Upper lobe of right lung (tissue), 1 donor: Measurements from ENCODE around the gene ADGRV1. TPM values are rescaled to one million over a fixed set of nuclear protein-coding genes. Genes with fewer than 3 reads are reported as not detected.

ENCODE experiments used
- ATAC-seq: fragments of 200-7000 bp; cut with Tn5 transposase; one replicate; pipeline ENCODE4 v1.9.1; 2020; ENCODE audit warnings: mild to moderate bottlenecking, moderate library complexity
- DNase-seq: peaks from one replicate; pipeline ENCODE4 v3.0.0-alpha.2; 2020
- H3K27ac ChIP-seq: fragments of 200-600 bp; one replicate; pipeline ENCODE4 v1.8.0; 2022
- H3K27me3 ChIP-seq: fragments of 200-600 bp; one replicate; pipeline ENCODE4 v1.8.0; 2022; ENCODE audit warnings: mild to moderate bottlenecking
- H3K36me3 ChIP-seq: fragments of 200-600 bp; one replicate; pipeline ENCODE4 v1.8.0; 2022
- H3K4me1 ChIP-seq: fragments of 200-600 bp; one replicate; pipeline ENCODE4 v1.8.0; 2022
- H3K4me3 ChIP-seq: fragments of 200-600 bp; one replicate; pipeline ENCODE4 v1.8.0; 2022; ENCODE audit warnings: mild to moderate bottlenecking
- H3K9me3 ChIP-seq: fragments of 200-600 bp; one replicate; pipeline ENCODE4 v1.8.0; 2022
- CTCF ChIP-seq: fragments of 200-600 bp; IDR thresholded peaks from one replicate; pipeline ENCODE4 v1.8.0; 2022; ENCODE audit warnings: antibody characterized with exemption
- intact Hi-C: fragments of 100-400 bp; cut with DNase I; formaldehyde crosslinking; loops from one replicate; pipeline ENCODE4 v1.11.0; 2022
- total RNA-seq: library from RNA; stranded (reverse); fragmentation: NEBNext Ultra II Directional; extraction: Animal tissue kit (Norgen Biotek cat#: 25700); gene quantifications from one replicate; pipeline ENCODE4 v1.2.1, GENCODE V29; 2021
- donor health status: DM: no; HTN: yes; CAD: no; lungs with severe emphysema.

ADGRV1 gene
- total RNA-seq, 1 donor from 2014 or later: 47.1 TPM

GRCh38 chr5:90873033-90873517 is 314.5 kb downstream of the ADGRV1 start:
- ATAC-seq (peak; percentile 70), DNase-seq (no peak)
- no peak for TF ChIP-seq CTCF
- peaks cover 15% of the 10 kb centered on the region for H3K4me1 ChIP-seq
- no peaks in the 10 kb centered on the region for H3K36me3 ChIP-seq
- H3K27me3 ChIP-seq: no peaks in the 10 kb centered on the region
- intact Hi-C loops: no loop called here
- H3K27ac ChIP-seq: no peak overlapping the region
- no peaks in the 10 kb centered on the region for H3K9me3 ChIP-seq
- H3K4me3 ChIP-seq: no peak overlapping the region

GRCh38 chr5:90874066-90874465 is 315.5 kb downstream of the ADGRV1 start:
- no peak for TF ChIP-seq CTCF
- H3K4me1 ChIP-seq: peaks cover 22% of the 10 kb centered on the region

GRCh38 chr5:90875456-90875855 is 316.9 kb downstream of the ADGRV1 start:
- no peak for DNase-seq
- intact Hi-C loops: no loop called here
- TF ChIP-seq CTCF: no peak
- no peaks in the 10 kb centered on the region for H3K27me3 ChIP-seq
- H3K4me1 ChIP-seq: peaks cover 26% of the 10 kb centered on the region
- H3K9me3 ChIP-seq: no peaks in the 10 kb centered on the region
- no peaks in the 10 kb centered on the region for H3K36me3 ChIP-seq
- no peak overlapping the region for H3K4me3 ChIP-seq
- peak; percentile 69 for ATAC-seq
- no peak overlapping the region for H3K27ac ChIP-seq

More at GRCh38 chr5:90874066-90874465, 315.5 kb downstream of the ADGRV1 start:
- Histone ChIP-seq H3K9me3 (no peaks in the 10 kb centered on the region), H3K27ac (no peak overlapping the region), H3K27me3 (no peaks in the 10 kb centered on the region), H3K4me3 (no peak overlapping the region), H3K36me3 (no peaks in the 10 kb centered on the region)
- no peak for DNase-seq
- no peak for ATAC-seq
- intact Hi-C loops: no loop called here

- DNase-seq (no peak), ATAC-seq (no peak)
- intact Hi-C loops: no loop called here
These were observed 317.8 kb downstream of the ADGRV1 start for GRCh38 chr5:90876366-90876765.

GRCh38 chr5:90877049-90877448 is 318.5 kb downstream of the ADGRV1 start:
- no peaks in the 10 kb centered on the region for H3K9me3 ChIP-seq
- TF ChIP-seq CTCF: no peak
- ATAC-seq (no peak), DNase-seq (no peak)
- H3K4me3 ChIP-seq: no peak overlapping the region
- H3K36me3 ChIP-seq: no peaks in the 10 kb centered on the region
- intact Hi-C loops: no loop called here
- H3K27me3 ChIP-seq: no peaks in the 10 kb centered on the region
- H3K27ac ChIP-seq: no peak overlapping the region
- H3K4me1 ChIP-seq: peaks cover 26% of the 10 kb centered on the region

More at GRCh38 chr5:90876366-90876765, 317.8 kb downstream of the ADGRV1 start:
- no peaks in the 10 kb centered on the region for H3K36me3 ChIP-seq
- H3K4me1 ChIP-seq: peaks cover 26% of the 10 kb centered on the region
- H3K9me3 ChIP-seq: no peaks in the 10 kb centered on the region
- no peaks in the 10 kb centered on the region for H3K27me3 ChIP-seq
- peak overlapping the region; percentile 20 for H3K27ac ChIP-seq
- no peak for TF ChIP-seq CTCF
- no peak overlapping the region for H3K4me3 ChIP-seq

GRCh38 chr5:90878081-90878480 is 319.5 kb downstream of the ADGRV1 start:
- ATAC-seq (peak; percentile 64), DNase-seq (no peak)
- intact Hi-C loops: no loop called here

More at GRCh38 chr5:90878081-90878480, 319.5 kb downstream of the ADGRV1 start:
- Histone ChIP-seq H3K4me1 (peaks cover 18% of the 10 kb centered on the region), H3K4me3 (no peak overlapping the region), H3K27ac (peak overlapping the region; percentile 59), H3K36me3 (no peaks in the 10 kb centered on the region), H3K9me3 (no peaks in the 10 kb centered on the region), H3K27me3 (no peaks in the 10 kb centered on the region)
- no peak for TF ChIP-seq CTCF
